ENCODE results near the gene TES. TPM values are rescaled to one million over a fixed set of nuclear protein-coding genes. Genes with fewer than 3 reads are reported as not detected.

Gene TES
- total and polyA plus RNA-seq, 2 of the 13 experiments (the other 11 are each of a cell fraction or from before 2014, with no cell fraction given): 21.6 to 23.0 TPM

DNA sequence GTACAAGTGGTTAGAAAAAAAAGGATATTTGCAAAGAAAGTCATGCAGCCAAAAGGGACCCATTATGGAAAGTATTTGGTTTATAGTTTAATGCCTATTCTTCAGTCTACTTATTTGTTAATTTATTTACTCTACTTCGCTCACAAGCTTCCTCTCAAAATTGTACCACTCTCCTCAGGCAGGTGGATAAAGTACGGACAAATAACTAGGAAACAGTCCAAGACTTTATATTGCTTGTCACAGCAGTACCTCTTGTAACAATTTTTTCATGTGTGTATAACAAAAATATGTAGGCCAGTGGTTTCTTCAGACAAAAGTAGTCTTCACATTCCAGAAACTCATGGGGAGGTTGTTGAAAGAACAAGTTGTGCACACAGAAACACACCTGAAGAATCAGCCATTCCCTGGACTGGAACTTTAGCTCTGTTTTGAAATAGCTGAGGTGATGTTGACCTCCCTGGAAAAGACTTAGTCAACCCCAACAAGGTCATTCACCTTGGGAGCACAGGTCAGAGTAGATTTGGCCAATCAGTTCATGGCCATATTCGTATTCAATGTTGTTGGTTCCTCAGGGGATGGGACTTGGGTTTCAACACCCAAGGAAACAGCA lies 73.4 kb downstream of the TES start:
- ChIA-PET POLR2A (no interaction called here), CTCF (ENCODE audit: low intra/inter-chr PET ratio, low total read pairs) (no interaction called here)
- ATAC-seq (no peak), FAIRE-seq (no peak), DNase-seq (ENCODE audit: low spot score) (no peak)
- H3K4me3 ChIP-seq (replicated peaks in 1 of 3; ENCODE audit: insufficient read depth in 1 of 3, low read depth in 2 of 3, low read length in 3 of 3): no peak overlapping the region
- no TSS peak for BruUV-seq (replicated peaks)
- H3K79me2 ChIP-seq (ENCODE audit: insufficient read depth, low read length): no peaks in the 10 kb centered on the region
- H3K4me2 ChIP-seq (ENCODE audit: low read depth, low read length): no peak overlapping the region
- H3K27me3 ChIP-seq (ENCODE audit: control insufficient read depth in 1 of 2, insufficient read depth in 2 of 2, low read length in 2 of 2): no peaks in the 10 kb centered on the region
- no peak overlapping the region for H3K27ac ChIP-seq (ENCODE audit: extremely low read length, insufficient read depth, low read length)
- 30% methylated on average over 3 of the region's 3 CpGs for WGBS (ENCODE audit: low lambda C conversion rate)
- H2AFZ ChIP-seq (ENCODE audit: low read length): no peak overlapping the region
- intact Hi-C loops (cut with micrococcal nuclease; ENCODE audit: unreplicated experiment): no loop called here
- no peaks in the 10 kb centered on the region for H3K4me1 ChIP-seq (ENCODE audit: insufficient read depth, low read length)
- H3K9me3 ChIP-seq (ENCODE audit: low read length): no peaks in the 10 kb centered on the region
- in situ Hi-C loops (cut with HindIII; ENCODE audit: extremely low pct_ligation_motif_present, low pct_unique_long_range_greater_than_20kb): no loop called here
- no peaks in the 10 kb centered on the region for H3K36me3 ChIP-seq (replicated peaks in 1 of 2; ENCODE audit: control insufficient read depth in 1 of 2, insufficient read depth in 2 of 2, low read length in 2 of 2)
- H4K20me1 ChIP-seq (ENCODE audit: insufficient read depth, low read length): no peaks in the 10 kb centered on the region
- no peak for TF ChIP-seq YEATS4 (CRISPR knock-in tag; IDR thresholded peaks at IDR 0.05; ENCODE audit: borderline replicate concordance)
- no peak for TF ChIP-seq ZNF746 (CRISPR knock-in tag; IDR thresholded peaks at IDR 0.05)
- no peak for TF ChIP-seq ZSCAN31 (CRISPR knock-in tag; IDR thresholded peaks at IDR 0.05; ENCODE audit: low read depth)
- no peak for TF ChIP-seq HDAC6 (IDR thresholded peaks at IDR 0.05; ENCODE audit: low read depth, low read length)
- TF ChIP-seq SIN3B (IDR thresholded peaks at IDR 0.05; ENCODE audit: low read length): no peak
- no peak for TF ChIP-seq GTF2F1 (IDR thresholded peaks at IDR 0.05; ENCODE audit: low read length)
- no peak for TF ChIP-seq KDM5B (CRISPR knock-in tag; IDR thresholded peaks at IDR 0.05; ENCODE audit: borderline replicate concordance)
- TF ChIP-seq, protein P1, sequence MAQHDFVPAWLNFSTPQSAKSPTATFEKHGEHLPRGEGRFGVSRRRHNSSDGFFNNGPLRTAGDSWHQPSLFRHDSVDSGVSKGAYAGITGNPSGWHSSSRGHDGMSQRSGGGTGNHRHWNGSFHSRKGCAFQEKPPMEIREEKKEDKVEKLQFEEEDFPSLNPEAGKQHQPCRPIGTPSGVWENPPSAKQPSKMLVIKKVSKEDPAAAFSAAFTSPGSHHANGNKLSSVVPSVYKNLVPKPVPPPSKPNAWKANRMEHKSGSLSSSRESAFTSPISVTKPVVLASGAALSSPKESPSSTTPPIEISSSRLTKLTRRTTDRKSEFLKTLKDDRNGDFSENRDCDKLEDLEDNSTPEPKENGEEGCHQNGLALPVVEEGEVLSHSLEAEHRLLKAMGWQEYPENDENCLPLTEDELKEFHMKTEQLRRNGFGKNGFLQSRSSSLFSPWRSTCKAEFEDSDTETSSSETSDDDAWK (CRISPR knock-in tag; IDR thresholded peaks at IDR 0.05): no peak
- TF ChIP-seq HOXA5 (CRISPR knock-in tag; IDR thresholded peaks at IDR 0.05): no peak
- TF ChIP-seq RXRA (CRISPR knock-in tag; IDR thresholded peaks at IDR 0.05): no peak
- no peak for TF ChIP-seq MBD4 (IDR thresholded peaks at IDR 0.05; ENCODE audit: borderline replicate concordance, low read length)
- no peak for TF ChIP-seq DZIP1 (CRISPR knock-in tag; IDR thresholded peaks at IDR 0.05)
- no peak for TF ChIP-seq PREB (CRISPR knock-in tag; IDR thresholded peaks at IDR 0.05)
- TF ChIP-seq GATAD1 (CRISPR knock-in tag; IDR thresholded peaks at IDR 0.05): no peak
- no peak for TF ChIP-seq ZSCAN22 (CRISPR knock-in tag; IDR thresholded peaks at IDR 0.05)
- no peak for TF ChIP-seq THAP8 (CRISPR knock-in tag; IDR thresholded peaks at IDR 0.05; ENCODE audit: borderline replicate concordance)
- TF ChIP-seq ZNF713 (CRISPR knock-in tag; IDR thresholded peaks at IDR 0.05): no peak
- TF ChIP-seq ZNF496 (CRISPR knock-in tag; IDR thresholded peaks at IDR 0.05; ENCODE audit: insufficient replicate concordance): no peak
- no peak for TF ChIP-seq ISX (CRISPR knock-in tag; conservative IDR thresholded peaks at IDR 0.05)
- no peak overlapping the region for H3K9ac ChIP-seq (ENCODE audit: insufficient read depth, low read depth, low read length)

All from HepG2 (cell line).